Liver (tissue), 9 donors: ENCODE results near the gene GRID1. TPM values are rescaled to one million over a fixed set of nuclear protein-coding genes. Genes with fewer than 3 reads are reported as not detected.

Experiments used
- DNase-seq: peaks from one replicate; pipeline ENCODE4 v3.0.0-alpha.2; 2017; ENCODE audit warnings: low spot score
- H3K27ac ChIP-seq, 2 donors: one replicate each; pipeline ENCODE4 v1.7.0; 2013; ENCODE audit warnings: inconsistent platforms in 2 of 2, low read length in 2 of 2, control low read depth in 1 of 2, low read depth in 1 of 2, mild to moderate bottlenecking in 1 of 2
- H3K27me3 ChIP-seq, 4 donors: one replicate each; pipeline versions ENCODE4 v1.6.1 to v1.7.0; 2013; ENCODE audit warnings: low read length in 3 of 4, inconsistent platforms in 1 of 4, mild to moderate bottlenecking in 1 of 4, moderate library complexity in 1 of 4; ENCODE audit not compliant: control insufficient read depth in 4 of 4, insufficient read depth in 4 of 4
- H3K36me3 ChIP-seq, 4 donors: one replicate each; pipeline versions ENCODE4 v1.6.1 to v1.7.0; 2013; ENCODE audit warnings: low read length in 3 of 4, mild to moderate bottlenecking in 3 of 4, low read depth in 1 of 4, moderate library complexity in 1 of 4; ENCODE audit not compliant: control insufficient read depth in 4 of 4, insufficient read depth in 3 of 4
- H3K4me1 ChIP-seq, 4 donors: one replicate each; pipeline versions ENCODE4 v1.6.1 to v1.7.0; 2013; ENCODE audit warnings: low read length in 3 of 4, mild to moderate bottlenecking in 3 of 4, moderate library complexity in 1 of 4; ENCODE audit not compliant: control insufficient read depth in 4 of 4, insufficient read depth in 4 of 4
- H3K4me3 ChIP-seq, 3 donors: one replicate each; pipeline versions ENCODE4 v1.6.1 to v1.7.0; 2013; ENCODE audit warnings: low read length in 3 of 3, control low read depth in 1 of 3, low read depth in 1 of 3, mild to moderate bottlenecking in 1 of 3
- H3K9ac ChIP-seq, 2 donors: one replicate each; pipeline ENCODE4 v1.7.0; 2013; ENCODE audit warnings: low read length in 2 of 2, mild to moderate bottlenecking in 2 of 2, moderate library complexity in 2 of 2, control low read depth in 1 of 2, low read depth in 1 of 2
- H3K9me3 ChIP-seq, 4 donors: one replicate each; pipeline versions ENCODE4 v1.6.1 to v1.7.0; 2013; ENCODE audit warnings: low read length in 3 of 4; ENCODE audit not compliant: control insufficient read depth in 4 of 4
- CTCF ChIP-seq: fragments of 150-350 bp; IDR thresholded peaks from 2 replicates; pipeline ENCODE4 v1.5.1; 2017; ENCODE audit warnings: improper control_type of control experiment, low read depth, low read length; ENCODE audit not compliant: missing input control
- EGR1 ChIP-seq, 2 donors: IDR thresholded peaks; 2 replicates each; pipeline ENCODE4 v1.6.1; 2016 to 2018; ENCODE audit warnings: antibody characterized with exemption in 2 of 2, low read depth in 2 of 2
- FOXA2 ChIP-seq: IDR thresholded peaks from 2 replicates; pipeline ENCODE4 v1.6.1; 2016; ENCODE audit warnings: antibody characterized with exemption
- GABPA ChIP-seq, 2 donors: IDR thresholded peaks in 1 of 2; conservative IDR thresholded peaks in 1 of 2; 2 replicates each; pipeline ENCODE4 v1.6.1; 2016; ENCODE audit warnings: antibody characterized with exemption in 2 of 2, mild to moderate bottlenecking in 1 of 2, moderate library complexity in 1 of 2
- HNF4G ChIP-seq: IDR thresholded peaks from 2 replicates; pipeline ENCODE4 v1.6.1; 2016; ENCODE audit warnings: antibody characterized with exemption
- NR2F2 ChIP-seq: IDR thresholded peaks from 2 replicates; pipeline ENCODE4 v1.6.1; 2016; ENCODE audit warnings: antibody characterized with exemption
- RAD21 ChIP-seq, 2 donors: IDR thresholded peaks; 2 replicates each; pipeline ENCODE4 v1.6.1; 2016; ENCODE audit warnings: antibody characterized with exemption in 2 of 2, mild to moderate bottlenecking in 2 of 2
- REST ChIP-seq: IDR thresholded peaks from 2 replicates; pipeline ENCODE4 v1.6.1; 2016; ENCODE audit warnings: antibody characterized with exemption, mild to moderate bottlenecking
- RXRA ChIP-seq, 2 donors: IDR thresholded peaks; 2 replicates each; pipeline ENCODE4 v1.6.1; 2017 to 2018; ENCODE audit warnings: antibody characterized with exemption in 2 of 2, mild to moderate bottlenecking in 1 of 2
- TAF1 ChIP-seq: conservative IDR thresholded peaks from 2 replicates; pipeline ENCODE4 v1.6.1; 2016; ENCODE audit warnings: antibody characterized with exemption, mild to moderate bottlenecking
- ZBTB33 ChIP-seq: IDR thresholded peaks from 2 replicates; pipeline ENCODE4 v1.6.1; 2016; ENCODE audit warnings: antibody characterized with exemption
- WGBS: extraction: QIAGEN DNeasy Blood & Tissue Kit; methylation state at CpG from one replicate; pipeline ENCODE4 v1.1.7; 2013; 5-methylcytosine and 5-hydroxymethylcytosine counted together
- polyA plus RNA-seq, 2 donors: library from polyadenylated mRNA; stranded (reverse) in 1 of 2; unstranded in 1 of 2; fragments of 200-250 nt in 1 of 2; fragments of >200 nt in 1 of 2; fragmentation: Nextera tagmentation in 1 of 2; extraction: Ambion mirVana in 1 of 2; gene quantifications; one replicate each; pipeline versions ENCODE4 v1.2.1 to v1.2.3, GENCODE V29; 2013 to 2015
- total RNA-seq, 2 donors: library from RNA; depleted of rRNA; stranded (reverse); fragments of >200 nt; gene quantifications; one replicate each; pipeline ENCODE4 v1.2.3, GENCODE V29; 2014
- donor health status: healthy.
- donor health status: healthy.
- donor health status: healthy.
- donor health status: healthy.
- donor health status: healthy.

The GRID1 gene
- total and polyA plus RNA-seq, 4 donors = 0.09 to 0.17 (median 0.14) TPM; not detected in 1

GRCh38 chr10:86257683-86258082, 108.9 kb downstream of the GRID1 start (continued):
- TF ChIP-seq REST (no peak), RXRA (IDR thresholded peaks at IDR 0.05) (no peak), GABPA (IDR thresholded peaks at IDR 0.05 in 1 of 2, conservative IDR thresholded peaks at IDR 0.05 in 1 of 2) (no peak)

GRCh38 chr10:86256690-86257315, 109.8 kb downstream of the GRID1 start:
- Histone ChIP-seq H3K9ac (no peak overlapping the region), H3K36me3 (no peaks in the 10 kb centered on the region), H3K9me3 (no peaks in the 10 kb centered on the region), H3K27me3 (no peaks in the 10 kb centered on the region), H3K4me1 (no peaks in the 10 kb centered on the region), H3K27ac (no peak overlapping the region), H3K4me3 (no peak overlapping the region)
- TF ChIP-seq EGR1 (IDR thresholded peaks at IDR 0.05; ENCODE audit: low read depth in 2 of 2) = no peak
- TF ChIP-seq REST = no peak
- no peak for TF ChIP-seq HNF4G
- no peak for TF ChIP-seq NR2F2
- DNase-seq = no peak
- 77% methylated on average over 4 of the region's 4 CpGs for WGBS

GRCh38 chr10:86255405-86256251, 111.0 kb downstream of the GRID1 start:
- no peak overlapping the region for H3K9ac ChIP-seq
- no peaks in the 10 kb centered on the region for H3K36me3 ChIP-seq
- DNase-seq = no peak
- no peak for TF ChIP-seq CTCF
- no peak for TF ChIP-seq ZBTB33
- TF ChIP-seq NR2F2 = no peak
- no peak for TF ChIP-seq REST
- no peak for TF ChIP-seq TAF1
- TF ChIP-seq RXRA (IDR thresholded peaks at IDR 0.05) = no peak
- no peak for TF ChIP-seq EGR1 (IDR thresholded peaks at IDR 0.05; ENCODE audit: low read depth in 2 of 2)
- TF ChIP-seq GABPA (IDR thresholded peaks at IDR 0.05 in 1 of 2, conservative IDR thresholded peaks at IDR 0.05 in 1 of 2) = no peak
- no peak for TF ChIP-seq FOXA2
- no peak for TF ChIP-seq RAD21 (IDR thresholded peaks at IDR 0.05)
- no peak overlapping the region for H3K4me3 ChIP-seq
- no peak overlapping the region for H3K27ac ChIP-seq
- H3K9me3 ChIP-seq = no peaks in the 10 kb centered on the region
- no peaks in the 10 kb centered on the region for H3K27me3 ChIP-seq
- WGBS = 76% methylated on average over 14 of the region's 14 CpGs
- no peaks in the 10 kb centered on the region for H3K4me1 ChIP-seq
